HG02642 (cell line): ENCODE data around the gene SLC6A18.

Experiments
- ATAC-seq: cut with Tn5 transposase; IDR thresholded peaks from one replicate; pipeline ENCODE4 v1.9.1; 2021; ENCODE audit warnings: mild to moderate bottlenecking; ENCODE audit not compliant: unreplicated experiment, poor library complexity

SLC6A18 gene

GRCh38 chr5:1186351-1187233 is 38.6 kb upstream of the SLC6A18 start:
- ATAC-seq, result no peak

DNA sequence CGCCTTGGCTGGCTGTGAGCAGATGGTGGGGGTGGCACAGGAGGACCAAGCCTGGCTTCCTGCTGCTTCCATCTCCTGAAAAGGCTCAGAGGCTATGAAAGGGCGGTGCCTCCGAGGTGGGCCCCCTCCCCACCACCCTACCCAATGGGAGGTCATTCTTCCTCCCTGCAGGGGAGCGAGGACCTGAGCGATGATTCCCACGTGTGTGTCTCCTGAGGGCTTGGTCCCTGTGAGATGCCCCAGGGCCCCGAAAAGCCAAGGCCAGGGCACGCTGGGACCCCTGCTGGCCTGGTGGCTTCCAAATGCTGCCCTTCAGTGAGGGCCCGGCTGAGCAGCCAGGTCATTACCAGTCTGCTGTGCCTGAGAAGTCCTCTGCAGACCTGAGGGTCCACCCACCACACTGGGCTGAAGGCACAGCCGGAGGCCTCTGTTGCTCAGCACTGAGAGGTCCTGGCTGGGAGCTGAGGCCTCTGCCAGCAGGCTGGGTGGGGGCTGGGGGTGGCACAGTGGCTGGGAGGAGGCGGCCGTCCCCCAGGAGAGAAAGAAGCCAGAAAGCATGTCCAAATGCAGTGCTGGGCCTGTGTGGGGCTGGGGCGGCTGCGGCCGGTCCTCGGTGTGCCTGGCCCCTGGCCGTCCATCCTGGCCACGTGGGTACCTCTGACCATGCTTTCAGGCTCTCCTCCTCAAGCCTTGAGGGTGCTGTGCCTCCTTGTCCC is 37.8 kb upstream of the SLC6A18 start:
- ATAC-seq, result no peak

DNA sequence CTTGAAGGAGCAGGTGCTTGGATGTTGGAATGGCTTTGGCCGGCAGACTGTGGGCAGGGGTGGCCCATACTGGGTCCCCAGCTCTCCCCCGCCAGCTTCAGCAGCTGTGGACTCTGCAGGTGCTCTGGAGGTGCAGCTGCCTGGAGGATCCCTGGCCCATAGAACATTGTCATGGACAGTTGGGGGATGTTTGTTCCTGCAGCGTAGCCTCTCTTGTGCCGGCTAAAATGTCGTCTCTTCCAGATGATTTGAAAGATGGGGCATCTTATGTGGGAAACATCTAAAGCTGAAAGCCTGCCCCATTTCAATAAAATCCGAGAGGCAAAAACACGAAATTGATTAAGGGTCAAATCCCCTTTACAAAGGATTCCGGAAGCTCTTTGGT is 37.2 kb upstream of the SLC6A18 start:
- no peak for ATAC-seq

DNA sequence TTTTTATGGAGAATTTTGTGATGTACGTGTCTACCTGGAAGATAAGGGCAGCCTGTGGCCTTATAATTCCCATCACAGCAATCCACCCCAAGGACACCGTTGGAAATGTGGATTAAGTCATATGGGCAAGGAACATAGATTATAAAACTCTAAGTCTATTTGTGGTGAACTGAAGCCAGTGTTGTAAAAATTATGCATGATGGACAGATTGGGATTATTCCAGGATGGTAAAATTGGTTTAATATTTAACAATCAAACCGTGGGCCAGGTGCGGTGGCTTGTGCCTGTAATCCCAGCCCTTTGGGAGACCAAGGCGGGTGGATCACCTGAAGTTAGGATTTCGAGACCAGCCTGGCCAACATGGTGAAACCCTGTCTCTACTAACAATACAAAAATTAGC is 36.7 kb upstream of the SLC6A18 start:
- ATAC-seq, result no peak

GRCh38 chr5:1189269-1189668 is 35.9 kb upstream of the SLC6A18 start:
- ATAC-seq, result no peak

DNA sequence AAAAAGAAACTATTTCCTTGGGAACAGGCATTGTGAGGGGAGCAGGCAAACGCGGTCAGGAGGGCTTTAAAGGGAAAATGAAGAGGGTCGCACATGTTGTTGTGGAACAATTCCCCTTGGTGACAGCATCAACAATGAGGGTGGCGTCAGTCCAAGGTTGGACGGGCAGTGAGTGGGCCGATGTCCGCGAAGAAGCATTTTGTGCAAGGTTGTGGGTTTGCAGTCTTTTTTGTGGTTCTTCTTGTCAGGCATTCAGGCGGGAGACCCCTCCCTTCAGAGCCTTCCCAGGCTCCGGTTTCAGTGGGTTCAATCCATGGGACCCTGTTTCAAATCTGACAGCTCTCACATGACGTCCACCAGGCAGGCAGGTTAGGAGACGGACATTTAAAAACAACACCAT is 34.9 kb upstream of the SLC6A18 start:
- ATAC-seq, result no peak

DNA sequence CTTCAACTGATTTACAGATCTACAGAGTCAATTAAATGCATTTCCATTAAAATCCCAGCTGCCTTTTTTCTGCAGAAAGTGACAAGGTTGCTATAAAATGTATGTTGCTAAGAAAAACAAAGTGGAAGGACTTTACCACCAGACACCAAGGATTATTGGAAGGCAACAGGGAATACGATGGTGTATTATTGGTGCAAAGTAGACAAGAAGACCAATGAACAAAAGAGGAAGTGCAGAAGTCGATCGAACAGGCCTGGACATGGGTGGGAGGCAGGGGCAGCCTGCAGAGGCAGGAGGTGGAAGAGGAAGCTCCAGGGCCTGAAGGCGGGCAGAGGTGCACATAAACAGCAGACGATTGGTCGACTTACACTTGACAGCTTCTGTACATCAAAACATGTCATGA is 34.3 kb upstream of the SLC6A18 start:
- ATAC-seq, result no peak

DNA sequence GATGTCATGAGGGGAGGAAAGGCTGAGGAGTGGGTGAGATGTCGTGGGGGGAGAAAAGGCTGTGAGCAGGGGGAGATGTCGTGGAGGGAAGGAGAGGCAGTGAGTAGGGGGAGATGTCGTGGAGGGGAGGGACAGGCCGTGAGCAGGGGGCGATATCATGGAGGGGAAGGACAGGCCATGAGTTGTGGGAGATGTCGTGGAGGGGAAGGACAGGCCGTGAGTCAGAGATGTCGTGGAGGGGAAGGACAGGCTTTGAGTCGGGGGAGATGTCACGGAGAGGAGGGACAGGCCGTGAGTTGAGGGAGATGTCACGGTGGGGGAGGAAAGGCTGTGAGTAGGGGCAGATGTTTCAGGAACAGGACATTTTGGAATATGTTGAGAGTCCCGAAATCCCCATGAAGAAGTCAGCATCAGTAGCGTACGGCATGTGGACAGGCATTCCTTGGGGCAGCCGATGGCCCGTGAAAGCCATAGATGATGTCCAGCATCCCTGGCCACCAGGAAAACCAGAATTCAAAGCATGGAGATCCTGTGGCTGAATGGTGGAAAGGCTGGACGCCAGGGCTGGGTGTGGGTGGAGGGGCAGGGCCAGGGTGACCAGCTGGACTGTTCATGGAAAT is 32.1 kb upstream of the SLC6A18 start:
- ATAC-seq, result no peak

- no peak for ATAC-seq
Observed at GRCh38 chr5:1193591-1193985, 31.6 kb upstream of the SLC6A18 start.

DNA sequence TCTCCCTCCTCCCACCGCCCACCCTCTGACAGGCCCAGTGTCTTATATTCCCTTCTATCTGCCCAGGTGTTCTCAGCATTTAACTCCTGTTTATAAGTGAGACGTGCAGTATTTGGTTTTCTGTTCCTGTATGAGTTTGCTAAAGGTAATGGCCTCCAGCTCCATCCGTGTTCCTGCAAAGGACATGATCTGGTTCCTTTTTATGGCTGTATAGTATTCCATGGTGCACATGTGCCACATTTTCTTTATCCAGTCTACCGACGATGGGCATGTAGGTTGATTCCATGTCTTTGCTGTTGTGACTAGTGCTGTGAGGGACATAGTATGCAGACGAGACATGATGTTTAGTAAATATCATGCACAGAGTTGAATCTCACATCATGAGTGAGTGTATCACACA is 30.8 kb upstream of the SLC6A18 start:
- ATAC-seq, result no peak

GRCh38 chr5:1195439-1195838 is 29.7 kb upstream of the SLC6A18 start:
- ATAC-seq, result no peak

- ATAC-seq, result no peak
Observed at GRCh38 chr5:1195916-1196315, 29.3 kb upstream of the SLC6A18 start.

DNA sequence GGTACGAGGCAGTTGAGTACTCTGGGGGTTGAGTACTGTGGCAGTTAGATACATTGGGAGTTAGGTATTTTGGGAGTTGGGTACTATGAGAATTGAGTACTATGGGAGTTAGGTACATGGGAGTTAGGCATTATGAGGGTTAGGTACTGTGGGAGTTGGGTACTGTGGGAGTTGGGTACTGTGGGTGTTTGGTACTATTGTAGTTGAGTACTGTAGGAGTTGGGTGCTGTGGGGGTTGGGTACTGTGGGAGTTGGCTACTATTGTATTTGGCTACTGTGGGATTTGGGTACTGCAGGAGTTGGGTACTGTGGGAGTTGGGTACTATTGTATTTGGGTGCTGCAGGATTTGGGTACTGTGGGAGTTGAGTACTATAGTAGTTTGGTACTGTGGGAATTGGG is 28.6 kb upstream of the SLC6A18 start:
- no peak for ATAC-seq

DNA sequence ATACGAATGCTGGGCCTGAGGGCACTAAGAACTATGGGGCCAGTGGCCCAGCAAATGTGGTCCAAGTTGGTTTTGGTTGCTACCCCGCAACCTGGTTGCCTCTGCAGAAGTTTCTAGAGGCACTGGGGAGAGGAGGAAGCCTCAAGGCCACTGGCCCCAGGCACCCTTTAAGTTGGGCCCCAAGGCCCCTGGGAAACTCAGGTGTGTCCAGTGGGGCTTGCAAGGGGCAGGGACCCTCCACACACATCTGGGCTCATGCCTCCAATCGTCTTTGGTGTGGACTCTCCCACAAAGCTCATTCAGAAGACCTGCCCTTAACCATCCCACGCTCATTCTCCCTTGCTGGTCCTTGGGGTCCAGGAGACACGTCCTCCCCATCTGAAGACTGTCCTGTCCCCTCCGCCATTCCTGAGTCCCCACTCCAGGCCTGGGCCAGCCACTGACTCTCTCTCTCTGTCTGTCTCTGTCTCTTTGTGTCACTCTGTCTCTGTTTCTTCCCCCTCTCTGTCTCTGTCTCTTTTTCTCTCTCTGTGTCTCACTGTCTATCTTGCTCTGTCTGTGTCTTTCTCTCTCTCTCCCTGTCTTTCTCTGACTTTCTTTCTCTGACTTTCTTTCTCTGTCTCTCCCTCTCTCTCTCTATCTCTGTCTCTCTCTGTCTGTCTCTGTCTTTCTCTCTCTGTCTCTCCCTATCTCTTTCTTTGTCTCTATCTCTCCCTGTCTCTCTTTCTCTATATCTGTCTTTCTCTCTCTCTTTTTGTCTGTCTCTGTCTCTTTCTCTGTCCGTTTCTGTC is 27.1 kb upstream of the SLC6A18 start:
- ATAC-seq, result no peak

DNA sequence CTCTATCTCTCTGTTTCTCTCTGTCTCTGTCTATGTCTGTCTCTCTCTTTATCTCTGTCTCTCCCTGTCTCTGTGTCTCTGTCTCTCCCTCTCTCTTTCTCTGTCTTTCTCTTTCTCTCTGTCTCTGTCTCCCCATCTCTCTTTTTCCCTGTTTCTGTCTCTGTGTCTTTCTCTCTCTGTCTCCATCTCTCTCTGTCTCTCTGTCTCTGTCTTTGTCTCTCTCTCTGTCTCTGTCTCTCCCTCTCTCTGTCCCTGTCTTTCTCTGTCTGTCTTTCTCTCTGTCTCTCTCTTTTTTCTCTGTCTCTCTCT is 25.9 kb upstream of the SLC6A18 start:
- no peak for ATAC-seq

DNA sequence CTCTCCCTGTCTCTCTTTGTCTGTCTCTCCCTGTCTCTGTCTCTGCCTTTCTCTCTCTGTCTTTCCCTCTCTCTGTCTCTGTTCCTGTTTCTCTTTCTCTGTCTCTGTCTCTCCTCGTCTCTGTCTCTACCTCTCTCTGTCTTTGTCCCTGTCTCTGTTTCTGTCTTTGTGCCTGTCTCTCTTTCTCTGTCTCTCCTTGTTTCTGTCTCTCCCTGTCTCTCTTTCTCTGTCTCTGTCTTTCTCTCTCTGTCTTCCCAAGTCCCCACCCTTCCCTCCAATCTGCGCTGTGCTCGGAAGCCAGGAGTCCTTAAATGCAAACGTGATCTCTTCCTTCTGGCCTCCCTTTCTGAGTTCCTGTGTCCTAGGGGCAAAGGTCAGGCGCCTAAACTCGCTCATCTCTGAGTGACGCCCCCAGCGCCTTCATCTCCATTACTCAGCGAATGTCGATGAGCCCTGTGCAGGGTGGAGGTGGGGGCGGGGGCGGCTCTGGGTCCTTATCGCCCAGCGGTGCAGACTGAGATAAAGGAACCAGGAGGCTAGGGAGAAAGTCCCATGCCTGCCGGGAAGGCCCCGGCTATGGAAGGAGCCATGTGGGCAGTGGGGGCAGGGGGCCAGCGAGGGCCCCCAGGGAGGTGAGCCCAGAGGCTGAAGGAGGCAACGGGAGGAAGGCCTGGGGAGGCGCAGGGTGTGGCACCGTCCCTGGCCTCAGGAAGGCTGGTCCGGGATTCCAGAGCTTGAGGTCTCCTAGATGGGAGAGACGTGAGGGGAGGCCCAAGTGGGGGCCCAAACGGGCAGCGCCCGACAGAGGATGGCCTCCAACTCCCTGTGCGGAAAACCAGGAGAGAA is 25.3 kb upstream of the SLC6A18 start:
- ATAC-seq, result no peak

GRCh38 chr5:1200495-1201326 is 24.5 kb upstream of the SLC6A18 start:
- ATAC-seq, result no peak

- no peak for ATAC-seq
Observed at GRCh38 chr5:1201327-1202025, 23.7 kb upstream of the SLC6A18 start, which contains the start of gene SLC6A19. Gene SLC6A19, plus strand, starts transcription at chr5:1201595. Its CDS starts 56 bp downstream, at chr5:1201651.
